Astrocyte (in vitro differentiated cells and primary cell): ENCODE measurements around the gene FAM210B.

Experiments used
- CTCF ChIP-seq: IDR thresholded peaks from 2 replicates; pipeline ENCODE4 v1.5.1; 2011; ENCODE audit warnings: low read depth, mild to moderate bottlenecking, inconsistent platforms, low read length, moderate library complexity; ENCODE audit not compliant: insufficient read depth
- EZH2 ChIP-seq: IDR thresholded peaks from 2 replicates; pipeline ENCODE4 v1.6.1; 2012; ENCODE audit warnings: mild to moderate bottlenecking, low read length, inconsistent platforms; ENCODE audit not compliant: insufficient read depth

GRCh38 chr20:56403465-56403864, 44.7 kb downstream of the FAM210B start:
- TF ChIP-seq CTCF = no peak
- no peak for TF ChIP-seq EZH2
